A549 (cell line): ENCODE results near the gene PPIF. TPM values are rescaled to one million over a fixed set of nuclear protein-coding genes. Genes with fewer than 3 reads are reported as not detected.

Experiments used
- ATAC-seq, 2 experiments: fragments of 200-7000 bp in 1 of 2; fragments of >200 bp in 1 of 2; cut with Nextera tagmentation in 1 of 2; cut with Tn5 transposase in 1 of 2; 3 replicates each; pipeline versions ENCODE4 v1.8.0 to v1.9.1; 2018 to 2020; ENCODE audit warnings: mild to moderate bottlenecking in 1 of 2, moderate library complexity in 1 of 2
- CTCF ChIA-PET: fragments of 300-600 bp; sonication (Branson Sonifier 250); formaldehyde crosslinking; extraction: SDS; loops from one replicate; lab custom pipeline; 2021; ENCODE audit warnings: antibody characterized with exemption, inconsistent platforms; lab: Yijun Ruan, JAX
- POLR2A ChIA-PET: fragments of 350-600 bp; formaldehyde crosslinking; extraction: SDS; loops from one replicate; lab custom pipeline; 2021; ENCODE audit warnings: antibody characterized with exemption, inconsistent platforms; lab: Yijun Ruan, JAX
- DNase-seq, 2 experiments: peaks; one replicate each; pipeline versions ENCODE4 v3.0.0 to v3.0.0-alpha.2; 2011 to 2016; ENCODE audit warnings: low read depth in 1 of 2, low spot score in 1 of 2
- FAIRE-seq: peaks from 2 replicates; lab custom pipeline; 2011; peaks lifted over from hg19 to GRCh38; lab: Jason Lieb, UNC
- H3K27ac ChIP-seq, 2 experiments: fragments of >200 bp; sonication (Bioruptor Twin); formaldehyde crosslinking; 3 replicates each; pipeline ENCODE4 v1.5.1; 2016 to 2017
- H3K4me1 ChIP-seq: fragments of >200 bp; sonication (Bioruptor Twin); formaldehyde crosslinking; 3 replicates; pipeline ENCODE4 v1.6.1; 2016
- H3K4me2 ChIP-seq: fragments of >200 bp; sonication (Bioruptor Twin); formaldehyde crosslinking; 3 replicates; pipeline ENCODE4 v1.6.1; 2016
- H3K4me3 ChIP-seq: fragments of >200 bp; sonication (Bioruptor Twin); formaldehyde crosslinking; 3 replicates; pipeline ENCODE4 v1.5.1; 2016
- H3K9me3 ChIP-seq: fragments of >200 bp; sonication (Bioruptor Twin); formaldehyde crosslinking; 3 replicates; pipeline ENCODE4 v1.6.1; 2016
- BHLHE40 ChIP-seq: IDR thresholded peaks from 2 replicates; pipeline ENCODE4 v1.6.1; 2012; ENCODE audit warnings: low read depth, low read length, inconsistent platforms
- CBX8 ChIP-seq: fragments of 200-600 bp; sonication (generic); IDR thresholded peaks from 2 replicates; pipeline ENCODE4 v1.6.1; 2016
- CHD2 ChIP-seq: fragments of 150-350 bp; IDR thresholded peaks from 2 replicates; pipeline ENCODE4 v1.6.1; 2014; ENCODE audit warnings: low read length; ENCODE audit not compliant: partially characterized antibody
- ELK1 ChIP-seq: fragments of 150-350 bp; IDR thresholded peaks from 2 replicates; pipeline ENCODE4 v1.6.1; 2014; ENCODE audit warnings: low read depth, mild to moderate bottlenecking, low read length
- ESRRA ChIP-seq: fragments of 150-350 bp; IDR thresholded peaks from 2 replicates; pipeline ENCODE4 v1.6.1; 2014; ENCODE audit warnings: mild to moderate bottlenecking, low read length, borderline replicate concordance
- FOXS1 ChIP-seq: fragments of 250-450 bp; sonication (Bioruptor Pico); IDR thresholded peaks from 2 replicates; pipeline ENCODE4 v1.5.0; 2020; ENCODE audit warnings: mild to moderate bottlenecking, moderate library complexity
- HEYL ChIP-seq: fragments of 250-450 bp; sonication (Bioruptor Pico); IDR thresholded peaks from 2 replicates; pipeline ENCODE4 v1.8.0; 2021; ENCODE audit warnings: mild to moderate bottlenecking, moderate library complexity
- HOXA7 ChIP-seq: fragments of 250-450 bp; sonication (Bioruptor Pico); IDR thresholded peaks from 2 replicates; pipeline ENCODE4 v1.5.0; 2020; ENCODE audit warnings: mild to moderate bottlenecking, moderate library complexity
- MAX ChIP-seq: IDR thresholded peaks from 2 replicates; pipeline ENCODE4 v1.6.1; 2012
- MYC ChIP-seq: IDR thresholded peaks from 2 replicates; pipeline ENCODE4 v1.6.1; 2012; ENCODE audit warnings: mild to moderate bottlenecking, inconsistent platforms, low read length, improper control_type of control experiment, borderline replicate concordance
- POLR2A ChIP-seq: IDR thresholded peaks from 2 replicates; pipeline ENCODE4 v1.6.1; 2012; ENCODE audit warnings: mild to moderate bottlenecking, low read length
- POLR2AphosphoS2 ChIP-seq: conservative IDR thresholded peaks from 2 replicates; pipeline ENCODE4 v1.6.1; 2012; ENCODE audit warnings: low read length, improper control_type of control experiment, inconsistent platforms
- RARB ChIP-seq: fragments of 250-450 bp; sonication (Bioruptor Pico); IDR thresholded peaks from 2 replicates; pipeline ENCODE4 v1.8.0; 2021; ENCODE audit warnings: mild to moderate bottlenecking, moderate library complexity
- WGBS: methylation state at CpG from one replicate; pipeline ENCODE4 v1.1.6; 2017; ENCODE audit errors: missing lambda C conversion rate; 5-methylcytosine and 5-hydroxymethylcytosine counted together
- polyA plus RNA-seq, 4 experiments: library from polyadenylated mRNA; depleted of rRNA in 3 of 4; stranded (reverse); fragments of >200 nt; fragmentation: RNase III in 1 of 4; extraction: RNeasy Plus Mini Kit Qiagen cat#74134 plus additional on column Dnase treatment in 1 of 4; gene quantifications; 2 replicates in 3 of 4; 3 replicates in 1 of 4; pipeline ENCODE4 v1.2.3, GENCODE V29; 2011 to 2017
- TF ChIP-seq, protein P1 (sequence below): fragments of 450-650 bp; IDR thresholded peaks from 2 replicates; pipeline ENCODE4 v1.6.1; 2014; ENCODE audit warnings: antibody characterized with exemption
- TF ChIP-seq, protein P2 (sequence below): fragments of 200-600 bp; sonication (generic); IDR thresholded peaks from 2 replicates; pipeline ENCODE4 v1.6.1; 2016; ENCODE audit warnings: antibody characterized with exemption, mild to moderate bottlenecking, moderate library complexity

Gene PPIF
- polyA plus RNA-seq, 2 of the 4 experiments (the other 2 are of a cell fraction) = 44.8 to 75.0 TPM

GRCh38 chr10:79353000-79353406, 5.7 kb downstream of the PPIF start:
- H3K27ac ChIP-seq = no peak overlapping the region
- CTCF ChIA-PET = interaction anchor here (0.6 to 1.5 kb wide), 2 partner anchors 10 to 13 kb away, joined by 3 to 5 read pairs; no protein-coding TSS in a partner anchor
- no peak for DNase-seq
- ATAC-seq = no peak
- no peak for TF ChIP-seq HEYL (CRISPR knock-in tag)
- TF ChIP-seq MYC = no peak
- TF ChIP-seq CHD2 = no peak
- TF ChIP-seq, all 56 proteins: peak for 0
- Histone ChIP-seq H3K4me2 (no peak overlapping the region), H3K4me3 (no peak overlapping the region), H3K9me3 (no peaks in the 10 kb centered on the region), H3K4me1 (peaks cover 14% of the 10 kb centered on the region; the same call in 2 of the 3 replicates)
- POLR2A ChIA-PET = no interaction called here
- WGBS = 94% methylated on average over 8 of the region's 8 CpGs
- no peak for FAIRE-seq

- Histone ChIP-seq H3K4me2 (no peak overlapping the region), H3K27ac (no peak overlapping the region), H3K4me1 (peaks cover 8% of the 10 kb centered on the region; the same call in 2 of the 3 replicates), H3K4me3 (no peak overlapping the region), H3K9me3 (no peaks in the 10 kb centered on the region)
- CTCF ChIA-PET = interaction anchor here (1.5 kb wide), 1 partner anchor 11 kb away, joined by 5 read pairs; no protein-coding TSS in a partner anchor
- POLR2A ChIA-PET = no interaction called here
- 93% methylated on average over 10 of the region's 11 CpGs for WGBS
- no peak for FAIRE-seq
- TF ChIP-seq, protein P1, sequence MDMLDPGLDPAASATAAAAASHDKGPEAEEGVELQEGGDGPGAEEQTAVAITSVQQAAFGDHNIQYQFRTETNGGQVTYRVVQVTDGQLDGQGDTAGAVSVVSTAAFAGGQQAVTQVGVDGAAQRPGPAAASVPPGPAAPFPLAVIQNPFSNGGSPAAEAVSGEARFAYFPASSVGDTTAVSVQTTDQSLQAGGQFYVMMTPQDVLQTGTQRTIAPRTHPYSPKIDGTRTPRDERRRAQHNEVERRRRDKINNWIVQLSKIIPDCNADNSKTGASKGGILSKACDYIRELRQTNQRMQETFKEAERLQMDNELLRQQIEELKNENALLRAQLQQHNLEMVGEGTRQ = no peak
- TF ChIP-seq, protein P2, sequence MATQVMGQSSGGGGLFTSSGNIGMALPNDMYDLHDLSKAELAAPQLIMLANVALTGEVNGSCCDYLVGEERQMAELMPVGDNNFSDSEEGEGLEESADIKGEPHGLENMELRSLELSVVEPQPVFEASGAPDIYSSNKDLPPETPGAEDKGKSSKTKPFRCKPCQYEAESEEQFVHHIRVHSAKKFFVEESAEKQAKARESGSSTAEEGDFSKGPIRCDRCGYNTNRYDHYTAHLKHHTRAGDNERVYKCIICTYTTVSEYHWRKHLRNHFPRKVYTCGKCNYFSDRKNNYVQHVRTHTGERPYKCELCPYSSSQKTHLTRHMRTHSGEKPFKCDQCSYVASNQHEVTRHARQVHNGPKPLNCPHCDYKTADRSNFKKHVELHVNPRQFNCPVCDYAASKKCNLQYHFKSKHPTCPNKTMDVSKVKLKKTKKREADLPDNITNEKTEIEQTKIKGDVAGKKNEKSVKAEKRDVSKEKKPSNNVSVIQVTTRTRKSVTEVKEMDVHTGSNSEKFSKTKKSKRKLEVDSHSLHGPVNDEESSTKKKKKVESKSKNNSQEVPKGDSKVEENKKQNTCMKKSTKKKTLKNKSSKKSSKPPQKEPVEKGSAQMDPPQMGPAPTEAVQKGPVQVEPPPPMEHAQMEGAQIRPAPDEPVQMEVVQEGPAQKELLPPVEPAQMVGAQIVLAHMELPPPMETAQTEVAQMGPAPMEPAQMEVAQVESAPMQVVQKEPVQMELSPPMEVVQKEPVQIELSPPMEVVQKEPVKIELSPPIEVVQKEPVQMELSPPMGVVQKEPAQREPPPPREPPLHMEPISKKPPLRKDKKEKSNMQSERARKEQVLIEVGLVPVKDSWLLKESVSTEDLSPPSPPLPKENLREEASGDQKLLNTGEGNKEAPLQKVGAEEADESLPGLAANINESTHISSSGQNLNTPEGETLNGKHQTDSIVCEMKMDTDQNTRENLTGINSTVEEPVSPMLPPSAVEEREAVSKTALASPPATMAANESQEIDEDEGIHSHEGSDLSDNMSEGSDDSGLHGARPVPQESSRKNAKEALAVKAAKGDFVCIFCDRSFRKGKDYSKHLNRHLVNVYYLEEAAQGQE = no peak
- TF ChIP-seq MAX (no peak), RARB (CRISPR knock-in tag) (no peak), ELK1 (no peak), FOXS1 (no peak), HOXA7 (CRISPR knock-in tag) (no peak)
- no peak for ATAC-seq
- DNase-seq = no peak
Measured at GRCh38 chr10:79353726-79354125, 6.5 kb downstream of the PPIF start.

GRCh38 chr10:79354141-79354540, 6.9 kb downstream of the PPIF start:
- H3K9me3 ChIP-seq = no peaks in the 10 kb centered on the region
- no peak for TF ChIP-seq CBX8
- peak; percentile 63; the same call in 1 of the 2 replicates for TF ChIP-seq POLR2AphosphoS2
- TF ChIP-seq POLR2A = no peak
- no peak for TF ChIP-seq RARB (CRISPR knock-in tag)
- peaks cover 4% of the 10 kb centered on the region; the same call in 1 of the 3 replicates for H3K4me1 ChIP-seq
- no peak overlapping the region for H3K4me2 ChIP-seq
- H3K27ac ChIP-seq = no peak overlapping the region
- CTCF ChIA-PET = interaction anchor here (0.8 to 1.5 kb wide), 2 partner anchors 12 to 20 kb away, joined by 5 read pairs; no protein-coding TSS in a partner anchor
- no peak for DNase-seq
- POLR2A ChIA-PET = no interaction called here
- 39% methylated on average over 3 of the region's 3 CpGs for WGBS
- no peak for ATAC-seq
- no peak for FAIRE-seq
- no peak overlapping the region for H3K4me3 ChIP-seq

DNA sequence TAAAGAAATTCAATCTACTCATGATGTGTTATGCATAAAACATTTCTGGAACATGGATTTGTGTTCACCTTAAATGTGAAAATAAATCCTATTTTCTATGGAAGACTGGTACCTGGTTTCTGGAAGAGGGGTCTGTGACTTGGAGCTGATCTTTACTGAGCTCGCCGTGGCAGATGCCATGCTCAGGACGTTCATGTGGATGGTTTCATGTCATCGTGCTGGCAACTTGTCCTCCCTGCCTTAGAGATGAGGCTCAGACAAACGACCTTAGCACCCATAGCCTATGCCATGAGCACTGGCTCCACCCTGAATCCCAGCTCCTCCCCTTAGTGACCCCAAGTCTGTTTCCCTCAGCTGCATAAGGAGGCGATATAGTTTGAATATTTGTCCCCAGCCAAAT, 7.3 kb downstream of the PPIF start:
- no peaks in the 10 kb centered on the region for H3K9me3 ChIP-seq
- no peak overlapping the region for H3K4me3 ChIP-seq
- H3K4me2 ChIP-seq = no peak overlapping the region
- CTCF ChIA-PET = interaction anchor here (0.8 kb wide), 1 partner anchor 20 kb away, joined by 5 read pairs; no protein-coding TSS in a partner anchor
- ATAC-seq = no peak
- WGBS = 95% methylated on average over 6 of the region's 6 CpGs
- no peak for TF ChIP-seq BHLHE40
- no peak for TF ChIP-seq ESRRA
- FAIRE-seq = no peak
- no peak overlapping the region for H3K27ac ChIP-seq
- POLR2A ChIA-PET = no interaction called here
- H3K4me1 ChIP-seq = no peaks in the 10 kb centered on the region; the same call in 2 of the 3 replicates
- no peak for DNase-seq
